NB4 (cell line): Measurements from ENCODE around the gene EIF3K.

ENCODE experiments used
- DNase-seq: peaks from one replicate; pipeline ENCODE4 v3.0.0; 2010; ENCODE audit warnings: low read depth
- H3K4me3 ChIP-seq: one replicate; pipeline ENCODE4 v1.5.1; 2011; ENCODE audit warnings: mild to moderate bottlenecking, low read depth, low read length, moderate library complexity
- CTCF ChIP-seq: IDR thresholded peaks from one replicate; pipeline ENCODE4 v1.5.1; 2012; ENCODE audit warnings: low read depth, low read length
- MAX ChIP-seq: IDR thresholded peaks from 2 replicates; pipeline ENCODE4 v1.6.1; 2011; ENCODE audit warnings: low read depth, low read length
- MYC ChIP-seq: IDR thresholded peaks from 2 replicates; pipeline ENCODE4 v1.6.1; 2011; ENCODE audit warnings: low read depth, low read length
- POLR2A ChIP-seq: IDR thresholded peaks from 2 replicates; pipeline ENCODE4 v1.6.1; 2011; ENCODE audit warnings: mild to moderate bottlenecking; ENCODE audit not compliant: insufficient read length; ENCODE audit errors: extremely low read depth

EIF3K gene

GRCh38 chr19:38583219-38583984, 35.6 kb upstream of the EIF3K start:
- TF ChIP-seq MAX, result no peak
- TF ChIP-seq POLR2A, result no peak
- no peak for TF ChIP-seq MYC
- TF ChIP-seq CTCF, result no peak
- no peak overlapping the region for H3K4me3 ChIP-seq
- DNase-seq, result no peak

GRCh38 chr19:38583985-38584305, 35.0 kb upstream of the EIF3K start:
- TF ChIP-seq MYC, result no peak
- TF ChIP-seq CTCF, result no peak
- DNase-seq, result no peak
- H3K4me3 ChIP-seq, result no peak overlapping the region

GRCh38 chr19:38587562-38587961, 31.4 kb upstream of the EIF3K start:
- TF ChIP-seq POLR2A, result no peak
- no peak for TF ChIP-seq MYC
- no peak for TF ChIP-seq CTCF
- TF ChIP-seq MAX, result no peak
- H3K4me3 ChIP-seq, result no peak overlapping the region
- DNase-seq, result no peak

GRCh38 chr19:38588041-38588440, 30.9 kb upstream of the EIF3K start:
- DNase-seq, result no peak
- TF ChIP-seq MYC (no peak), CTCF (no peak), MAX (no peak), POLR2A (no peak)
- no peak overlapping the region for H3K4me3 ChIP-seq

GRCh38 chr19:38592940-38593339, 26.0 kb upstream of the EIF3K start:
- no peak for TF ChIP-seq CTCF
- TF ChIP-seq MAX, result no peak
- no peak for TF ChIP-seq MYC
- TF ChIP-seq POLR2A, result no peak

More at GRCh38 chr19:38592940-38593339, 26.0 kb upstream of the EIF3K start:
- H3K4me3 ChIP-seq, result no peak overlapping the region
- DNase-seq, result no peak
